Activated naive CD4-positive, alpha-beta T cell treated with anti-CD3 and anti-CD28 coated beads for 36 hours (primary cell): ENCODE results near the gene RFLNA. TPM values are rescaled to one million over a fixed set of nuclear protein-coding genes. Genes with fewer than 3 reads are reported as not detected.

Source experiments
- CTCF ChIA-PET: fragments of 350-600 bp; sonication (Branson Sonifier 250); formaldehyde crosslinking; loops from one replicate; lab custom pipeline; 2021; ENCODE audit warnings: antibody characterized with exemption; lab: Charles Lee
- DNase-seq: peaks from one replicate; pipeline ENCODE4 v3.0.0-alpha.2; 2020
- H3K27ac Mint-ChIP-seq: one replicate; pipeline ENCODE4 v1.8.0; 2021; ENCODE audit warnings: mild to moderate bottlenecking, mixed read lengths
- H3K27me3 Mint-ChIP-seq: one replicate; pipeline ENCODE4 v1.8.0; 2021; ENCODE audit warnings: low read depth, mixed read lengths
- H3K36me3 Mint-ChIP-seq: one replicate; pipeline ENCODE4 v1.8.0; 2021; ENCODE audit warnings: low read depth, mixed read lengths
- H3K4me1 Mint-ChIP-seq: one replicate; pipeline ENCODE4 v1.8.0; 2021; ENCODE audit warnings: low read depth, mixed read lengths
- H3K4me3 Mint-ChIP-seq: one replicate; pipeline ENCODE4 v1.8.0; 2021; ENCODE audit warnings: mild to moderate bottlenecking, moderate library complexity, mixed read lengths
- H3K9me3 Mint-ChIP-seq: one replicate; pipeline ENCODE4 v1.8.0; 2021; ENCODE audit warnings: mixed read lengths
- intact Hi-C: fragments of 100-400 bp; cut with micrococcal nuclease; formaldehyde crosslinking; loops from one replicate; pipeline ENCODE4 v1.15.1; 2023
- microRNA-seq: library from miRNA; unstranded; fragments of <30 nt; microRNA quantifications from one replicate; pipeline ENCODE4 v1.2.0, GENCODE V29; 2022; ENCODE audit warnings: borderline microRNAs expressed, borderline replicate concordance
- total RNA-seq, 2 experiments: library from RNA; stranded (reverse); gene quantifications; one replicate each; pipeline ENCODE4 v1.2.3, GENCODE V29; 2021

RFLNA gene
- total RNA-seq, 2 experiments from 2014 or later = not detected

DNA sequence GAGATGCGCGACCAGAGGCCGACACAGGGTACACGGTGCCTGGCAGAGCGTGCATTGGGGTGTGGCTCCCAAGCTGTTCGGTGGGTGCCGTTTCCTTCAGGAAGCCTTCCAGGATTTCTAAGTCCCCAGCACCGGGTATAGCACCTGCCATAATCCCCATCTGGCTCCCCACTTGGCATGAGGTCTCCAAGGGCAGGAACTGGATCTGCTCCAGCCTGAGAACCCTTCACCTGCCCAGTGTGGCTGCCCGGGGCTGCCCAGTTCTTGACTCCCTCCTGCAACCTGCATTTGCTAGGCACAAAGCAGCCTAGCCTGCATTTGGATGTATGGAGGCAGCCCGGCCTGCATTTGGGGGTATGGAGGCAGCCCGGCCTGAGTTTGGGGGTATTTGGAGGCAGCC, 69.7 kb downstream of the RFLNA start:
- no peaks in the 10 kb centered on the region for H3K27me3 Mint-ChIP-seq
- H3K4me3 Mint-ChIP-seq = no peak overlapping the region
- intact Hi-C loops = no loop called here
- H3K36me3 Mint-ChIP-seq = peaks cover 5% of the 10 kb centered on the region
- DNase-seq = no peak
- no peaks in the 10 kb centered on the region for H3K9me3 Mint-ChIP-seq
- no peak overlapping the region for H3K27ac Mint-ChIP-seq
- CTCF ChIA-PET = interaction anchor here (0.7 kb wide), 1 partner anchor 137 kb away, joined by 5 read pairs; no protein-coding TSS in a partner anchor
- no peaks in the 10 kb centered on the region for H3K4me1 Mint-ChIP-seq

Small RNA genes lying within 50 kb of the gene (microRNA-seq; reads per million reads assigned to microRNA genes)
- not detected for gene MIR6880
